HCT116 (cell line): ENCODE results near the gene CCDC57.

Experiments
- CEBPB ChIP-seq: IDR thresholded peaks from 2 replicates; pipeline ENCODE4 v1.6.1; 2012; ENCODE audit warnings: low read depth
- EZH2phosphoT487 ChIP-seq: fragments of 200-600 bp; IDR thresholded peaks from 2 replicates; pipeline ENCODE4 v1.6.1; 2018; ENCODE audit warnings: antibody characterized with exemption, borderline replicate concordance
- MAX ChIP-seq: IDR thresholded peaks from 2 replicates; pipeline ENCODE4 v1.6.1; 2012
- POLR2A ChIP-seq: IDR thresholded peaks from 2 replicates; pipeline ENCODE4 v1.7.0; 2011; ENCODE audit warnings: borderline replicate concordance; ENCODE audit not compliant: insufficient read depth, insufficient read length; ENCODE audit errors: extremely low read depth
- POLR2AphosphoS5 ChIP-seq: IDR thresholded peaks from 2 replicates; pipeline ENCODE4 v1.6.1; 2011; ENCODE audit warnings: mild to moderate bottlenecking, low read depth, low read length, moderate library complexity
- RAD21 ChIP-seq: IDR thresholded peaks from 2 replicates; pipeline ENCODE4 v1.6.1; 2012; ENCODE audit warnings: low read depth, mild to moderate bottlenecking
- REST ChIP-seq: IDR thresholded peaks from 2 replicates; pipeline ENCODE4 v1.6.1; 2012; ENCODE audit warnings: low read depth
- SP1 ChIP-seq: IDR thresholded peaks from 2 replicates; pipeline ENCODE4 v1.6.1; 2012; ENCODE audit warnings: low read depth
- ZFX ChIP-seq: fragments of 450-650 bp; IDR thresholded peaks from 2 replicates; pipeline ENCODE4 v1.6.1; 2017
- ZNF274 ChIP-seq: fragments of 200-500 bp; sonication (Bioruptor generic); IDR thresholded peaks from 2 replicates; pipeline ENCODE4 v1.6.1; 2014; ENCODE audit warnings: mild to moderate bottlenecking, low read depth, low read length, inconsistent platforms
- TF ChIP-seq, protein P1 (sequence below), 3 experiments: fragments of 200-600 bp in 1 of 3; sonication (generic) in 1 of 3; IDR thresholded peaks in 2 of 3; conservative IDR thresholded peaks in 1 of 3; 2 replicates each; pipeline ENCODE4 v1.5.1; 2012 to 2017; ENCODE audit warnings: low read depth in 2 of 3, low read length in 2 of 3, antibody characterized with exemption in 1 of 3, borderline replicate concordance in 1 of 3, control low read depth in 1 of 3, mild to moderate bottlenecking in 1 of 3, mixed read lengths in 1 of 3, mixed run types in 1 of 3, moderate library complexity in 1 of 3; ENCODE audit not compliant: insufficient read depth in 1 of 3

DNA sequence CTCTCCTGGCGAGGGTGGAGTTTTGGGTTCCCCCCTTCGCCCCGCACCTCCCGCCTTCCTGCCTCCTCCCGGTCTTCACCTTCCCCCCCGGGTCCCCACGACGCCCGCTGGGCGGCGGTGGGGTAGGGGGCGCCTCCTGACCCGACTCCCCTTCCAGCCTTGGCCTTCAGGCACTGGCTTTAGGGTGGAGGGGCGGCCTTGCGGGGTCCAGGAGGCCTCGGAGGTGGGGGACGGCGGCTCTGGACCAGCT lies 18.6 kb upstream of the CCDC57 start:
- TF ChIP-seq, protein P1, sequence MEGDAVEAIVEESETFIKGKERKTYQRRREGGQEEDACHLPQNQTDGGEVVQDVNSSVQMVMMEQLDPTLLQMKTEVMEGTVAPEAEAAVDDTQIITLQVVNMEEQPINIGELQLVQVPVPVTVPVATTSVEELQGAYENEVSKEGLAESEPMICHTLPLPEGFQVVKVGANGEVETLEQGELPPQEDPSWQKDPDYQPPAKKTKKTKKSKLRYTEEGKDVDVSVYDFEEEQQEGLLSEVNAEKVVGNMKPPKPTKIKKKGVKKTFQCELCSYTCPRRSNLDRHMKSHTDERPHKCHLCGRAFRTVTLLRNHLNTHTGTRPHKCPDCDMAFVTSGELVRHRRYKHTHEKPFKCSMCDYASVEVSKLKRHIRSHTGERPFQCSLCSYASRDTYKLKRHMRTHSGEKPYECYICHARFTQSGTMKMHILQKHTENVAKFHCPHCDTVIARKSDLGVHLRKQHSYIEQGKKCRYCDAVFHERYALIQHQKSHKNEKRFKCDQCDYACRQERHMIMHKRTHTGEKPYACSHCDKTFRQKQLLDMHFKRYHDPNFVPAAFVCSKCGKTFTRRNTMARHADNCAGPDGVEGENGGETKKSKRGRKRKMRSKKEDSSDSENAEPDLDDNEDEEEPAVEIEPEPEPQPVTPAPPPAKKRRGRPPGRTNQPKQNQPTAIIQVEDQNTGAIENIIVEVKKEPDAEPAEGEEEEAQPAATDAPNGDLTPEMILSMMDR (IDR thresholded peaks at IDR 0.05 in 2 of 3, conservative IDR thresholded peaks at IDR 0.05 in 1 of 3; ENCODE audit: borderline replicate concordance in 1 of 3, insufficient read depth in 1 of 3, low read depth in 2 of 3, low read length in 2 of 3) = no peak
- TF ChIP-seq CEBPB (no peak), ZNF274 (no peak), POLR2A (no peak), ZFX (no peak), RAD21 (no peak), POLR2AphosphoS5 (no peak), REST (no peak), EZH2phosphoT487 (no peak), SP1 (no peak), MAX (no peak)
